Forelimb muscle (tissue), 1 donor: ENCODE measurements around the gene TAS1R2. TPM values are rescaled to one million over a fixed set of nuclear protein-coding genes. Genes with fewer than 3 reads are reported as not detected.

Experiments used
- DNase-seq: peaks from one replicate; pipeline ENCODE4 v3.0.0-alpha.2; 2013; ENCODE audit warnings: low read depth
- polyA plus RNA-seq: library from polyadenylated mRNA; unstranded; fragments of 120-200 nt; gene quantifications from one replicate; pipeline ENCODE4 v1.2.1, GENCODE V29; 2013; ENCODE audit not compliant: insufficient read length

The TAS1R2 gene
- polyA plus RNA-seq, 1 donor, result not detected

- no peak for DNase-seq
Measured at GRCh38 chr1:18820791-18821641, 38.4 kb downstream of the TAS1R2 start.

GRCh38 chr1:18819986-18820790 lies 39.3 kb downstream of the TAS1R2 start:
- no peak for DNase-seq

- no peak for DNase-seq
Measured at GRCh38 chr1:18819203-18819602, 40.3 kb downstream of the TAS1R2 start.

- no peak for DNase-seq
Measured at GRCh38 chr1:18817795-18818435, 41.5 kb downstream of the TAS1R2 start.

GRCh38 chr1:18817316-18817715 lies 42.1 kb downstream of the TAS1R2 start:
- no peak for DNase-seq

GRCh38 chr1:18816808-18817207 lies 42.7 kb downstream of the TAS1R2 start:
- no peak for DNase-seq

GRCh38 chr1:18814874-18815531 lies 44.5 kb downstream of the TAS1R2 start:
- no peak for DNase-seq

- DNase-seq, result no peak
Measured at GRCh38 chr1:18814425-18814824, 45.0 kb downstream of the TAS1R2 start.

GRCh38 chr1:18812453-18812939 lies 47.0 kb downstream of the TAS1R2 start:
- DNase-seq, result no peak

- DNase-seq, result no peak
Measured at GRCh38 chr1:18811733-18812452, 47.6 kb downstream of the TAS1R2 start.

- no peak for DNase-seq
Measured at GRCh38 chr1:18809953-18810899, 49.2 kb downstream of the TAS1R2 start.

- no peak for DNase-seq
Measured at GRCh38 chr1:18808550-18808949, 50.9 kb downstream of the TAS1R2 start.

GRCh38 chr1:18807334-18808063 lies 52.0 kb downstream of the TAS1R2 start:
- no peak for DNase-seq

- no peak for DNase-seq
Measured at GRCh38 chr1:18805925-18806849, 53.3 kb downstream of the TAS1R2 start.

GRCh38 chr1:18805150-18805879 lies 54.1 kb downstream of the TAS1R2 start:
- DNase-seq, result no peak

GRCh38 chr1:18803851-18804250 lies 55.6 kb downstream of the TAS1R2 start:
- no peak for DNase-seq

GRCh38 chr1:18803151-18803791 lies 56.2 kb downstream of the TAS1R2 start:
- no peak for DNase-seq
